Right atrium auricular region (tissue), 2 donors: ENCODE data around the gene PAH. TPM values are rescaled to one million over a fixed set of nuclear protein-coding genes. Genes with fewer than 3 reads are reported as not detected.

Experiments
- DNase-seq: peaks from one replicate; pipeline ENCODE4 v3.0.0-alpha.2; 2019; ENCODE audit warnings: low spot score
- H3K27ac ChIP-seq, 2 donors: fragments of 200-600 bp; sonication (generic); 1 replicate in 1 of 2; 2 replicates in 1 of 2; pipeline ENCODE4 v1.5.1; 2016 to 2019
- H3K27me3 ChIP-seq, 2 donors: fragments of 200-600 bp; sonication (generic); one replicate each; pipeline versions ENCODE4 v1.5.1 to v1.6.0; 2017 to 2019
- H3K36me3 ChIP-seq: fragments of 200-600 bp; sonication (generic); one replicate; pipeline ENCODE4 v1.5.1; 2016
- H3K4me1 ChIP-seq, 2 donors: fragments of 200-600 bp; sonication (generic); one replicate each; pipeline versions ENCODE4 v1.5.1 to v1.6.0; 2017 to 2019
- H3K4me3 ChIP-seq, 2 donors: fragments of 200-600 bp; sonication (generic); 1 replicate in 1 of 2; 2 replicates in 1 of 2; pipeline ENCODE4 v1.5.1; 2017 to 2019; ENCODE audit warnings: mild to moderate bottlenecking in 1 of 2, moderate library complexity in 1 of 2
- H3K9me3 ChIP-seq, 2 donors: fragments of 200-600 bp; sonication (generic); one replicate each; pipeline ENCODE4 v1.5.1; 2019
- CTCF ChIP-seq, 2 donors: fragments of 200-600 bp; sonication (generic); IDR thresholded peaks; one replicate each; pipeline ENCODE4 v1.5.1; 2019; ENCODE audit warnings: antibody characterized with exemption in 2 of 2
- total RNA-seq, 2 donors: library from RNA; depleted of rRNA; stranded (reverse); fragments of >200 nt; gene quantifications; one replicate each; pipeline ENCODE4 v1.1.0, GENCODE V29; 2016

The PAH gene
- total RNA-seq, 2 donors from 2014 or later = not detected

- TF ChIP-seq CTCF (IDR thresholded peaks at IDR 0.05) = no peak
- Histone ChIP-seq H3K36me3 (no peaks in the 10 kb centered on the region), H3K4me3 (no peak overlapping the region), H3K27ac (no peak overlapping the region), H3K9me3 (no peaks in the 10 kb centered on the region), H3K27me3 (no peaks in the 10 kb centered on the region), H3K4me1 (no peaks in the 10 kb centered on the region)
- DNase-seq = no peak
Observed at GRCh38 chr12:102911320-102911719, 5.7 kb downstream of the PAH start.

- no peaks in the 10 kb centered on the region for H3K27me3 ChIP-seq
- no peaks in the 10 kb centered on the region for H3K36me3 ChIP-seq
- DNase-seq = no peak
- TF ChIP-seq CTCF (IDR thresholded peaks at IDR 0.05) = no peak
- H3K9me3 ChIP-seq = no peaks in the 10 kb centered on the region
- no peaks in the 10 kb centered on the region for H3K4me1 ChIP-seq
- H3K4me3 ChIP-seq = no peak overlapping the region
- H3K27ac ChIP-seq = no peak overlapping the region
Observed at GRCh38 chr12:102910792-102911191, 6.3 kb downstream of the PAH start.

DNA sequence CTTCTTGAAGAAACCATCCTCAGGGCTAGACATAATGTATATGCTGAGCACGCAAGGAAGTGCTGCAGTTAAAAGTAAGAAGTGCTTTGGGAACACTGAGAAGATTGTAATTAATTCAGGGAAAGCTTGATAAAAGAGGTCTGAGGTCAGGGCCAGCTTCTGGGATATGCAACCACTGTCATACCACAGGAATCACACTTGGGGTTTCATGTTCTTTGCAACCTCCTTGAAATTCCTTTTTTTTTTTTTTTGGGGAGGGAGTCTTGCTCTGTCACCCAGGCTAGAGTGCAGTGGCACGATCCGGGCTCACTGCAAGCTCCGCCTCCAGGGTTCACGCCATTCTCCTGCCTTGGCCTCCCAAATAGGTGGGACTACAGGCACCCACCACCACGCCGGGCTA lies 6.9 kb downstream of the PAH start:
- Histone ChIP-seq H3K9me3 (no peaks in the 10 kb centered on the region), H3K4me3 (no peak overlapping the region), H3K36me3 (no peaks in the 10 kb centered on the region), H3K27ac (no peak overlapping the region), H3K4me1 (no peaks in the 10 kb centered on the region), H3K27me3 (no peaks in the 10 kb centered on the region)
- TF ChIP-seq CTCF (IDR thresholded peaks at IDR 0.05) = no peak
- no peak for DNase-seq

GRCh38 chr12:102907918-102908317 lies 9.1 kb downstream of the PAH start:
- Histone ChIP-seq H3K27ac (no peak overlapping the region), H3K9me3 (no peaks in the 10 kb centered on the region), H3K4me1 (no peaks in the 10 kb centered on the region), H3K36me3 (no peaks in the 10 kb centered on the region), H3K27me3 (no peaks in the 10 kb centered on the region), H3K4me3 (no peak overlapping the region)
- TF ChIP-seq CTCF (IDR thresholded peaks at IDR 0.05) = no peak
- no peak for DNase-seq

DNA sequence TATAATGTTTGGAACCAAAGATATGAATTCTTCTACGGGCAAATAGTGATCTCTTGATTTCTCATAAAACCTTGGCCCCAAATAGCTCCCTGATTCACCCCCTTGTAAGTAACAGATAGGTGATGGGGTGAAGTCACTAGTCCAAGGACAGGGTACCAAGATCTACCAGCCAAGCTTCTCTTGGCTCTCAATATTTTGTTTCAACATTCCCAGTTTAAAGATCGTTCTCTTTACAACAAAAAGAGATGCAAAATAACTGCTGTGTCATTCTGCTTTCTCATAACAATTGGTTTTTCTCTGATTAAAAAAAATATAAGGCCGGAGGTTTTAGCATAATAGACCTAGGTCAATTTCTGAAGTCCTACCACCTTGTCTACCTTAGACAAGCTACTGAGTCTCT lies 11.8 kb downstream of the PAH start:
- Histone ChIP-seq H3K4me3 (no peak overlapping the region), H3K27ac (no peak overlapping the region), H3K4me1 (no peaks in the 10 kb centered on the region), H3K9me3 (no peaks in the 10 kb centered on the region), H3K27me3 (no peaks in the 10 kb centered on the region), H3K36me3 (no peaks in the 10 kb centered on the region)
- no peak for DNase-seq
- TF ChIP-seq CTCF (IDR thresholded peaks at IDR 0.05) = no peak

GRCh38 chr12:102903337-102904007 lies 13.6 kb downstream of the PAH start:
- no peaks in the 10 kb centered on the region for H3K27me3 ChIP-seq
- no peak for TF ChIP-seq CTCF (IDR thresholded peaks at IDR 0.05)
- H3K9me3 ChIP-seq = no peaks in the 10 kb centered on the region
- DNase-seq = no peak
- H3K27ac ChIP-seq = no peak overlapping the region
- H3K36me3 ChIP-seq = no peaks in the 10 kb centered on the region
- no peak overlapping the region for H3K4me3 ChIP-seq
- no peaks in the 10 kb centered on the region for H3K4me1 ChIP-seq
